Measurements from ENCODE around the gene FAM171A2. TPM values are rescaled to one million over a fixed set of nuclear protein-coding genes. Genes with fewer than 3 reads are reported as not detected.
"Not testable (repeated sequence)": the region's sequence is repeated elsewhere in the genome, so short reads cannot be mapped to it uniquely, and the experiment has no call there.

The FAM171A2 gene
- total RNA-seq, 1 donor from 2014 or later, result 15.0 TPM

DNA sequence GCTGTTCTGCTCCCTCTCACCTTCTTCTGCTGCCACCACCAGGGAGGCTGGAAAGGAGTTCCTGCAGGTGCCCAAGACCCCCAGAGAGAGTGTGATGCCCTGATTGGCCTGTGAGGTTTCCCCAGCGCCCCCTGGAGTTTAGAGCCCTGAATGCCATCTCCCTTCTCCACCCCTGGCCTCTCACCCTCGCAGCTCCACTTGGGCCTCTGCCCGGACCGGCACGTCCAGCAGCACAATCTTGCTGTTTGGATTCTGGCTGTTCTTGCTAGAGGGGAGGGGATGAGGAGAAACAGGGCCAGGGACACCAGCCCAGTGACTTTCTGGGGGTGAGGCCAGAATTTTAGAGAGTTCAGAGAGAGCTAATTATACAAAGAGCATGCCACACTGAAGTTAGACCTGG lies 12.5 kb upstream of the FAM171A2 start:
- H3K4me3 ChIP-seq (ENCODE audit: low read depth, low read length), result no peak overlapping the region
- no peak for DNase-seq (ENCODE audit: low read depth)
- TF ChIP-seq, protein P1, sequence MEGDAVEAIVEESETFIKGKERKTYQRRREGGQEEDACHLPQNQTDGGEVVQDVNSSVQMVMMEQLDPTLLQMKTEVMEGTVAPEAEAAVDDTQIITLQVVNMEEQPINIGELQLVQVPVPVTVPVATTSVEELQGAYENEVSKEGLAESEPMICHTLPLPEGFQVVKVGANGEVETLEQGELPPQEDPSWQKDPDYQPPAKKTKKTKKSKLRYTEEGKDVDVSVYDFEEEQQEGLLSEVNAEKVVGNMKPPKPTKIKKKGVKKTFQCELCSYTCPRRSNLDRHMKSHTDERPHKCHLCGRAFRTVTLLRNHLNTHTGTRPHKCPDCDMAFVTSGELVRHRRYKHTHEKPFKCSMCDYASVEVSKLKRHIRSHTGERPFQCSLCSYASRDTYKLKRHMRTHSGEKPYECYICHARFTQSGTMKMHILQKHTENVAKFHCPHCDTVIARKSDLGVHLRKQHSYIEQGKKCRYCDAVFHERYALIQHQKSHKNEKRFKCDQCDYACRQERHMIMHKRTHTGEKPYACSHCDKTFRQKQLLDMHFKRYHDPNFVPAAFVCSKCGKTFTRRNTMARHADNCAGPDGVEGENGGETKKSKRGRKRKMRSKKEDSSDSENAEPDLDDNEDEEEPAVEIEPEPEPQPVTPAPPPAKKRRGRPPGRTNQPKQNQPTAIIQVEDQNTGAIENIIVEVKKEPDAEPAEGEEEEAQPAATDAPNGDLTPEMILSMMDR (conservative IDR thresholded peaks at IDR 0.05; ENCODE audit: low read depth, low read length), result peak; percentile 55

DNA sequence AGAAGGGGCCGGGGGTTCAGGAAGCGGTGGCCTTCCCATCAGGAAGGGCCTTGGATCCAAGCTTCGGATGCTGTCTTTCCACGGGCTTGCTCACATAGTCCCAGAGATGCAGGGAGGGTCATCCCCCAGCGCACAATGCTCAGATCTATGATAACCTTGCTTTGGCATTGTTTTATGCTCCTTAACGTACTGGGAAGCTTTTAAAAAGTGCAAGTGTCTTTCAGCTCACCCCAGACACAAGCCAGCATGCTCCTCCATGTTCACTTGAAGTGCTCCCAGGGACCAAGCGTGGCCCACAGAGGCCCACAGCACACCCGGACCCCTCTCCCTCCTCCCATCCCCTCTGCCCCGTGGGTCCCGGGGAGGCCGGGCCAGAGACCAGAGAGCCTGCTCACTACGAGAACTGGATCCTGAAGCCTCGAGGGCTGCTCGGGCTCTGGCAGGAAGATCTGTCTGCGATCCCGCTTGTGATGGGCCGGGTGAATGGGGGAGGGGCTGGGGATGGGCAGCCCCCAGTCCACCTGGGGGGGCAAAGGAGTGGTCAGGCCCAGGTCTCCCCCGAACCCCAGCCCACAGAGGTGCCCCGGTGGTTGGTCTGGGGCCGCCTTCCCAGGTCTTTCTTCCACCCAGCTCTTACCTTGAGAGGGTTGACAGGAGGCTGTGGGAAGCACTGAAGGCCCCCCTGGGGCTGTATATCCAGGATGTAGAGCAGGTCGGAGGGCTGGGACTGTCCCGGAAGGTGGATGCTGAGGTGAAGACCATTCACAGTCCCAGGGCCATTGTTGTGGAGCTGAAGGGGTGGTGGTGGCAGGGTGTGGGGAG lies 11.8 kb upstream of the FAM171A2 start:
- TF ChIP-seq, protein P1 (conservative IDR thresholded peaks at IDR 0.05; ENCODE audit: low read depth, low read length), result no peak
- no peak overlapping the region for H3K4me3 ChIP-seq (ENCODE audit: low read depth, low read length)
- DNase-seq (ENCODE audit: low read depth), result no peak

DNA sequence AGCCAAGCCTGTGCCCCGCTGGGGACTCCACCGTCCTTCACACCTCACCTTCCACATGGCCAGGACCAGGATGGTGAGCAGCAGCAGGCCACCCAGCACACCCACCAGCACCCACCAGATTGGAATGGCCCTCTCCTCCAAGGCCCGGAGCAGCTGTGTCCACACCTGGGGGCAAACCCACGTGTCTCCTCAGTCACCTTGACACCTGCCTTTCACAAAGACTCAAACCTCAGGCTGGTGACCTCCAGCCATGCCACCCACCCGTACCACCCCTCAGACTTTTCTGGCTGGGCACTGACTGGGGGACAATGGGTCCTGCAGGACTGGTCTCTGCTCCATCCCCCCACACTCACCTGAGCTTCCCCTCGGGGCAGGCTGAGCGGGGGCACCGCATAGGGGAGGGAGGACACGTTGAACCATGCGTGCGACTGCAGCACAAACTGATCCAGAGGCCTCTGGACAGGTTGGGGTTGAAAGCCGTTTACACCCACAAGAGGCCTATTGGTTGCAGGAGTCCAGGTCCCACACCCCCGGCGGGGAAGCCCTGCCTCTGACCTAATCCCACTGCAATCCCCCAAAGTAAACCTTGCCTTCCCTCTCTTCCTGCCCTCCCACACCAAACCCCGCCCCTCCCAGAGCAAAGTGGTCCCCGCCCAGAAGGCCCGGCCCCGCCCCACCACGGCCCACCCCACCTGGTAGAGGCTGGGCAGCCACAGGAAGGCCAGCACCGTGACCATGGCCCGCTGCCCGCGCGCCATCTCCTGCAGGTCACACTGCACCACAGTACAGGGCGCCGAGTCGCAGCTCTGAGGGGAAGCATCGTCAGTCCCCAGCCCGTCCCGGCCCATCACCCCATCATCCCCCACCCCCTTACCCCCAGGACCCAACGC lies 10.9 kb upstream of the FAM171A2 start:
- no peak for DNase-seq (ENCODE audit: low read depth)
- H3K4me3 ChIP-seq (ENCODE audit: low read depth, low read length), result no peak overlapping the region
- TF ChIP-seq, protein P1 (conservative IDR thresholded peaks at IDR 0.05; ENCODE audit: low read depth, low read length), result no peak

DNA sequence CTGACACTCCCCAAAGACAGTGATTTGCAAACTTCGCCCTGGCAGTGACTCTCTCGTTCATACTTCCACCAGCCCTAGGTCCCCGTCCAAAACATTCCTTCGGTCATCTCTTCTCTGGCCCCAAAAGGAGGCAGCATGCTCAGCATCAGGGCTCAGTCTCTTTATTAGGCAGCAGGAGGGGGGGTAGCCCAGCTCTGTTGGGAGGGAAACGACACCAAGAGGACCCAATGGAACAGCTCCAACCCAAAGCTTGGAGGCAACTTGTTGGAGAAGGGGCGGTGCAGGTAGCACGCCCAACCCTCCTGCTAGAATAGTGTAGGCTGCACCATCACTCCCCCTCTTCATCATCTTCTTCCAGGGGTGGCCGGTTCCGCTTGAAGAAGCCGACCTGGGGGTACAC lies 8.4 kb upstream of the FAM171A2 start:
- TF ChIP-seq, protein P1 (conservative IDR thresholded peaks at IDR 0.05; ENCODE audit: low read depth, low read length), result no peak
- no peak for DNase-seq (ENCODE audit: low read depth)
- no peak overlapping the region for H3K4me3 ChIP-seq (ENCODE audit: low read depth, low read length)

DNA sequence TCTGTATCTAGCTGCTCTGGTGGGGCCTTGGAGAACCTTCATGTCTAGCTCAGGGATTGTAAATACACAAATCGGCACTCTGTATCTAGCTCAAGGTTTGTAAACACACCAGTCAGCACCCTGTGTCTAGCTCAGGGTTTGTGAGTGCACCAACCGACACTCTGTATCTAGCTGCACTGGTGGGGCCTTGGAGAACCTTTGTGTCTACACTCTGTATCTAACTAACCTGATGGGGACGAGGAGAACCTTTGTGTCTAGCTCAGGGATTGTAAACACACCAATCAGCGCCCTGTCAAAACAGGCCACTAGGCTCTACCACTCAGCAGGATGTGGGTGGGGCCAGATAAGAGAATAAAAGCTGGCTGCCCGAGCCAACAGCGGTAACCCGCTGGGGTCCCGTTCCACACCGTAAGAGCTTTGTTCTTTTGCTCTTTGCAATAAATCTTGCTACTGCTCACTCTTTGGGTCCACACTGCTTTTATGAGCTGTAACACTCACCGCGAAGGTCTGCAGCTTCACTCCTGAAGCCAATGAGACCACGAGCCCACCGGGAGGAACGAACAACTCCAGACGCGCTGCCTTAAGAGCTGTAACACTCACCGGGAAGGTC lies 5.9 kb upstream of the FAM171A2 start:
- not testable (repeated sequence) for H3K4me3 ChIP-seq (ENCODE audit: low read depth, low read length); DNase-seq (ENCODE audit: low read depth)

DNA sequence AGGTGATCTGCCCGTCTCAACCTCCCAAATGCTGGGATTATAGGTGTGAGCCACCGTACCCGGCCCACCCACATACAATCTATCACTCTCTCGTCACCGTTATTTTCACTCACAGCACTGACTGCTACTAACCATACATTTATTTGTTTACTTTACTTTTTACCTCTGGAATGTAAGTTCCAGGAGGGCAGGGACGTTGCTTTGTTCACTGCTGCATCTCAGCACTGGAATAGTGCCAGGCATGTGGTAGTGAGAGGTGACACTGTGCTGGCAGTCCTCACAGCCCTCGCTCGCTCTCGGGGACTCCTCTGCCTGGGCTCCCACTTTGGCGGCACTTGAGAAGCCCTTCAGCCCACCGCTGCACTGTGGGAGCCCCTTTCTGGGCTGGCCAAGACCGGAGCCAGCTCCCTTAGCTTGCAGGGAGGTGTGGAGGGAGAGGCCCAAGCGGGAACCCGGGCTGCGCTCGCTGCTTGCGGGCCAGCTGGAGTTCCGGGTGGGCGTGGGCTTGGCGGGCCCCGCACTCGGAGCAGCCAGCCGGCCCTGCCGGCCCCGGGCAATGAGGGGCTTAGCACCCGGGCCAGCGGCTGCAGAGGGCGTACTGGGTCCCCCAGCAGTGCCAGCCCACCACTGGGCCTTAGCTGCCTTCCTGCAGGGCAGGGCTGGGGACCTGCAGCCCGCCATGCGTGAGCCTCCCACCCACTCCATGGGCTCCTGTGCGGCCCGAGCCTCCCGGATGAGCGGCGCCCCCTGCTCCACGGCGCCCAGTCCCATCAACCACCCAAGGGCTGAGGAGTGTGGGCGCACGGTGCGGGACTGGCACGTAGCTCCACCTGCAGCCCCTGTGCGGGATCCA lies 5.0 kb upstream of the FAM171A2 start:
- not testable (repeated sequence) for H3K4me3 ChIP-seq (ENCODE audit: low read depth, low read length); DNase-seq (ENCODE audit: low read depth)

DNA sequence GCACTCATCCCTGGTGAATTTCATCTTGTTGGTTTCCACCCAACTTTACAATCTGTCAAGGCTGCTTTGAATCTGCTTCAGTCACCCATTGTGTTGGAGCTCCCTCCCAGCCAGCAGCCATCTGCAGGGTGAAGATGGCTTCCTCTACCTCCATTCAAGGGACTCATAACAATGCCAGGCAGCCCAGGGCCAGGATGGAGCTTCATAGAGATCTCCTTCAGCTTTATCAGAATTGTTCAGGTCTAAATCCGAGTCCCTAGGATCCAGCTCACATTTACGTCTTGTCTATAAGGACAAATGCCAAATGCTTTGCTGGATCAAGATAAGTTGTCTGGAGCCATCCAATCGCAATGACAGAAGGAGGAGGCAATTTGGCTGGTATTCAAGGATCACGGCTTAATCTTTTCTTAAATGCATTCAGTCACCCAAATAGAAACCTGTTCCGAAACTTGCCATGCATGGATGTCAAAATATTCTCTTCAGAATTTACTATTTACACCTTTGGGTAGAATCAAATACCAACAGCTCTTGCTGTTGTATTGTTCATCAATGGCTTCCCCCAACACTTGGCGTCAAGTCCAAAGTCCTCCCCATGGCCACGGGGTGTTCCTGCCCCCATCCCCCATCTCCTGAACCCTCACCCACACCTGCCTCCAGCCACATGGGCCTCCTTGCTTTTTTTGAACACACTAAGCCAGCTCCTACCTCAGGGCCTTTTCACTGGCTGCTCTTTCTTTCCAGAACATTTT lies 3.8 kb upstream of the FAM171A2 start:
- TF ChIP-seq, protein P1 (conservative IDR thresholded peaks at IDR 0.05; ENCODE audit: low read depth, low read length), result no peak
- no peak overlapping the region for H3K4me3 ChIP-seq (ENCODE audit: low read depth, low read length)
- DNase-seq (ENCODE audit: low read depth), result no peak

DNA sequence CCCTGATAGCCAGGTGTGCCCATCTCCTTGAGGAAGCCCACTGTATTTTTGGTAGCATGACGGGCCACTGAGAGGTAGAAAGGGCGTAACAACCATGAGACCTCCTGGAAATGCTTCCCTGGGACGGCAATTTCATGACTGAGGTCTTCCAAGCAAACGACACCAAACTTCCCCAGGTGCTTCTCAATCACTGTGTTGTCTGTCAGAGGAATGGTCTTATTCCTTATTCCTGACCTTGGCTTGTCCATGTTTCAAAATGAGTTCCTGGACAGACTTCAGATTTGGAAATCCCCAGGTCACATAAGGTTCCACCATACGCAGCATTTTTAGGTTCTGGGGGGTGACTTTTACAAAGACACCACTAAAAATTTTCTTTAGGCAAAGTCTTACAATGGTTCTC lies 1.4 kb upstream of the FAM171A2 start:
- DNase-seq (ENCODE audit: low read depth); H3K4me3 ChIP-seq (ENCODE audit: low read depth, low read length): not testable (repeated sequence)

Measured in epithelial cell of proximal tubule (primary cell).